SH-SY5Y (cell line): Measurements from ENCODE around the gene C11orf58.
A peak's percentile ranks its signal among the peaks of the same experiment; 100 is the strongest.

ENCODE experiments used
- GATA2 ChIP-seq: IDR thresholded peaks from 2 replicates; pipeline ENCODE4 v1.6.1; 2011; ENCODE audit warnings: mild to moderate bottlenecking, low read depth, low read length
- GATA3 ChIP-seq: IDR thresholded peaks from 2 replicates; pipeline ENCODE4 v1.6.1; 2011; ENCODE audit warnings: low read depth, mild to moderate bottlenecking, low read length, moderate library complexity

C11orf58 gene

DNA sequence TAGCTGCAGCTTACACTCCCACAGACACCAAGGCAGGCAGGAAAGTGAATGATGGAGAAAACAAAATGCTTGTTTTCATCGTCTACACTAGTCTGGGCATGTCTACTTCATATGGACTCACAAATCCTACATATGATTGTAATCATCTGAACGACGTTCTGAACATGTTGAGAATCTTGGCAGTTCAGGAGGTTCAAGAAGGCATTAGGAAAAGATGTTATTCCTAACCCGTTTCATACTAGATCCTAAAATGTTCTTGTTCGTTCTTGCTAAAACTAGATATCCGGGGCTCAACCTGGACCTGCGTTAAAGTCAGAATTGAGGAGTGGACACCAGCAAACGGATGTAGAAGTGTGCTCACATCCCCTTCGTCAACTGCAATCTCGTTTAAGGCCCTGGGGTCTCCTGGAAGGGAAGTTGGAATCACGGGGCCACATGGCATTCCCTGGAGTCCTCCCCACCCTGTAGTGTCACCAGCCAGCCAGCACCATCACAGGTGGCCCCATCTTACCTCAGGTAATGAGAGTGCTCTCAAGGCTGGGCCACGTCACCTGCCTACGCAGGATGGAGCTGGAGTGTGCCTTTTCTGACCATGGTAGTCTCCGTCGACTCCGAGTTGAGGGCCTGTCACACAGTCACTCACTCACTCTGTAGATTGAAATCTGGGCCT lies 37.3 kb downstream of the C11orf58 start:
- TF ChIP-seq GATA3 (no peak), GATA2 (no peak)

DNA sequence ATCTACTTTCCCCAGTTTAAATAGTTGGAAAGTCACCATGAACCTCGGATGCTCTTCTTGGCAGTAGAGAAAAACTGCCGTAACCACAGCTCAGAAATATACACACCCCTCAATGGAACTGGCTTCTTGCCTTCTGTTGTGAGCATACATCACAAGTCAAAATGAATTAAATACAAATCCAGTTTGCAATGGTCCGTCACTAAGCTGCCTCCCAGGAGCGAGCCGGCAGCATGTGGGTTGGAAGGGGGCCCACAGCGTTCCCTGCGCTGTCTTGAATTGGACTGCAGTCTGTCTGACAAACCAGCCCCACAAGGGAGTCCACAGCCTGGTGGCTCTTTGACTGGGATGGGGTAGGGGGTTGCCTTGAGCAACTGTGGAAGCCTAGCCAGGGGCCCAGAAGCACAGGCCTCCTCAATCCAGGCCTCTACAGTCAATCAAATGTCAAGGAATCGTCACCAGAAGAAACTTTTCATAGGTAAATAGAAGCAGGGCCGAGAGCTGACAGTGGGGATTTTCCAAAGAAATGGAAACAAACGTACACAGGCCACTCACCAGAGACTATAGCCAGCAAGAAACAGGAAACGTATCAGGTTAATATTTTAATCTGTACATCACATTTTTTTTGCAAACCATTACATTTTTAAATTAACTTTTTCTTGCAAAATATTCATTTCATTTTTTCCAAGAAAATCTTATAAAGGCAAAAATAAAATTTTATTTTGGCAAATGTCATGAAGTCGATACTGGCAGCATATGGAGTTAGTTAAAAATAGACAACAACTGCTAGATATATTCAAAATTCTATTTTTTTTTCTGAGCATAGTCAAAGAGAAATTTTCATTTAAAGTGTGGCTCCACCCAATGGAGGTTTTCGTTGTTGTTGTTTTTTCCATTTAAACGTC lies 38.5 kb downstream of the C11orf58 start:
- TF ChIP-seq GATA2 (no peak), GATA3 (no peak)

GRCh38 chr11:16777613-16777975 lies 39.1 kb downstream of the C11orf58 start:
- TF ChIP-seq GATA3 (no peak), GATA2 (no peak)

- TF ChIP-seq GATA2, result no peak
- TF ChIP-seq GATA3, result no peak
Observed at GRCh38 chr11:16778286-16778685, 39.8 kb downstream of the C11orf58 start.

DNA sequence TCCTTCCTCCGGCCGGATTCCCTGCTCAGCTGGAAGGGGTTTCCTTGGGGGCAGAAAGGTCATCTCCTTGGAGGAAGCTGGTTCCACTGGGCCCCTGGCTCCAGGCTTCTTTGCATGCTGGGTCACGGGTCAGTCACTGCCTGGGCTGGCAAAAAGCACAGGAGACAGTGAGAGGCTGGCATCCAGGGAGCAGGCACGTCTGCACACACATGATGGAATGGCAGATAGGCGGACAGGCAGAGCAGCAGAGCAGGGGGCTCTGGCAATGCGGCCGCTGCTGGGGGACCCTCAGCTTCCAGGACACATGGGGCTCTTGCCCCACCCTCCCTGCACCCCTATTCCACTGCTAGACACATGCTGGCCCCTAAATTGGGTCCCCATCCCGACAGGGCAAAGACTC lies 40.4 kb downstream of the C11orf58 start:
- TF ChIP-seq GATA3 (no peak), GATA2 (peak; percentile 57)

DNA sequence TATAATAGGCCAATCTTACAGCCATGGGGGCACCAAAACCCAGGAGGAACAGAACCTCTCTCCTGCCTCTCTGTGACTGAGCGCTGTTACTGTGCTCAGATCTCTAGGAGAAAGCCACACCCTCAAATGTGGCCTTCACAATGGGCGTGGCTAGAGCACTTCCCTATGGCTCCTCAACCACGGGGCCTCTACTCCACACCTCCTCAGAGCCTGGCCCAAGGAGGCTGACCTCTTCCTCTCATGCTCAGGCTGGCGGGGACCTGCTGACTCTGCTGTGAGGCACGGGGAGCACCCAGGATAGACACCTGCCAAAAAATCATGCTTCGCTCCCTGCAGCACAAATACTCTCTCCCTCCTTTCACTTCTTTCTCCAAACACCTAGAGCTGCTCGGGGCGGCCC lies 41.0 kb downstream of the C11orf58 start:
- no peak for TF ChIP-seq GATA2
- no peak for TF ChIP-seq GATA3

GRCh38 chr11:16780146-16780545 lies 41.7 kb downstream of the C11orf58 start:
- no peak for TF ChIP-seq GATA3
- TF ChIP-seq GATA2, result no peak

DNA sequence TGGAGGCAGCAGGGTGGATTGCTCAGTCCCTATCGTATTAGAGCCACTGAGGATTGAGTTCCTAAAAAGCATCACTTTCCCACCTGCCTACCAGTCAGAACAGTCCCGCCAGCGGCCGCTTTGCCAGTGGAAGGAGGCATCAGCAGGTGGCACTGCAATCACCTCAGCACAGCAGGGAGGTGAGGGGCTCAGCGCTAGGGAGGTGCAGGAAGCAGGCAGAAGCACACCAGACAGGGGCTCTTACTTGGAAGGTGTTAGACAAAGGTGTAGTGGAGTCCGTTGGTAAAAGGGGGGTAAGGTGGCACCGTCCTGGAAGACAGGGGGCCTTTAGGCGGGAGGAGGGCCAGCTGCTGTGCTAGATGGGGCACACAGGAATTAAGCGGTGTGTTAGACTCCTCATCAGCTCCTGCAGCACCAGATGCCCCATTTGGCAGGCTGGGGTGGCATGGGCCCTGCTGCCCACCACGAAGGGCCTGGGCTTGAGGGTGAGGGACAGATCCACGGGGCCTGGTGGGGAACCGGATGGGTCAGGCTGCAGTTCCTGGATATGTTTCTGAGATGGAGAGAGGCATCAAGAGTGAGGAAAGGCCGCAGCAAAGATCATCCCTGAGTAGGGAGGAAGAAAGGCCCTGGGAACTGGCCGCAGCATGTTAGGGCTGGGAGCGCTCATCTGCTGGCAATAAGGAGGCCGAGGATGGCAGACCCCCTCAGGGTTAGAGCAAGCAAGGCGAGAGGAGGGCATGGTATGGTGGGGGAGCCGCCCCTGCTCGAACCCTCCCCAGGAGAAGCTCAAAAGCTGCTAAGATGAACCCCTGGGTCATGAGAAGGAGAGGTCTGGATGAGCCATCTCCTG lies 42.5 kb downstream of the C11orf58 start:
- TF ChIP-seq GATA3 (no peak), GATA2 (no peak)

- TF ChIP-seq GATA2 (no peak), GATA3 (no peak)
Observed at GRCh38 chr11:16781936-16782919, 43.8 kb downstream of the C11orf58 start.

DNA sequence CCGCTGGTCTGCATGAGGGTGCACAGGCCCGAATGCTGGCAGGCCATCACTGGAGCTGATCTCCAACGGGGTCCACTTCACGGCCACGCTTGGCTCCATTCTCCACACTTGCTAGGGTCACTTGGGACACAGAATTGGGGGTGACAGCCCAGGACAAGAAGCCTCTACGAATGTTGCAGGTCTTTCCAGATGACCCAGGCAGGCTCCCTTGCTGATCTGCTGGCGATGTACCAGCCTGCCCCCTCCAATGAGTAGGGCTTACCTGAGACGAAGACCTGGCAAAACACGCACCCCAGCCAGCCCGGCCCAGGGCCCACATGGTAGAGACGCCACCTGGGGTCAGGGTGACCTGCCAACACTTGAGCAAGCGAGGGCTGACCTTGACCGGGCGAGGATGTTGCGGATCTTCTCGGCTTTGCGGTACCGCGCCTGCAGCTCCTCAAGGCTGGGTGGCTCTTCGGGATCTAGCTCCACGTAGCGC lies 44.9 kb downstream of the C11orf58 start:
- TF ChIP-seq GATA2 (no peak), GATA3 (no peak)

DNA sequence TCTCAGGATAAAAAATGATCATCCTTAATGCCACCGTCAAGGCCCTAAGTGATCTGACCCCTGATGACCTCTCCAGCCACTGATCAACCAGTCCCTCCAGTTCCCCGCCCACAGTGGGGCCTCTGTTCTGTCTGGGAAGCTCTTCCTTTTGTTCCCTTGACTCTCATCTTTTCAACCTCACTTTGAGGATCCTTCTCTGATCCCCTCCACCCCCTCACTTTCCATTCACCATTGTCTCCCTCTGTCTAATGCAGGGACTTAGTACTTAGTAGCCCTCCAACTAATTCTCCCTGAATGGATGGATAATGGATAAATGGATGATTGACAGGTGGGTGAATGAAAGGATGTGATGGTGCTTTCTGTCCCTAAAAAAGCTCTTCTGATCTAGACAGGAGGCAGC lies 45.6 kb downstream of the C11orf58 start:
- no peak for TF ChIP-seq GATA2
- TF ChIP-seq GATA3, result no peak

GRCh38 chr11:16784666-16785065 lies 46.2 kb downstream of the C11orf58 start:
- TF ChIP-seq GATA3, result no peak

GRCh38 chr11:16785520-16786128 lies 47.2 kb downstream of the C11orf58 start:
- TF ChIP-seq GATA2 (no peak), GATA3 (no peak)
